ENCODE results near the gene UBE2I. TPM values are rescaled to one million over a fixed set of nuclear protein-coding genes. Genes with fewer than 3 reads are reported as not detected.
"Not testable (repeated sequence)": the region's sequence is repeated elsewhere in the genome, so short reads cannot be mapped to it uniquely, and the experiment has no call there.

The UBE2I gene
- total RNA-seq, 1 donor from 2014 or later, result 64.3 TPM

- DNase-seq (ENCODE audit: low read depth), result no peak
Measured at GRCh38 chr16:1313721-1314369, 4.4 kb downstream of the UBE2I start.

DNA sequence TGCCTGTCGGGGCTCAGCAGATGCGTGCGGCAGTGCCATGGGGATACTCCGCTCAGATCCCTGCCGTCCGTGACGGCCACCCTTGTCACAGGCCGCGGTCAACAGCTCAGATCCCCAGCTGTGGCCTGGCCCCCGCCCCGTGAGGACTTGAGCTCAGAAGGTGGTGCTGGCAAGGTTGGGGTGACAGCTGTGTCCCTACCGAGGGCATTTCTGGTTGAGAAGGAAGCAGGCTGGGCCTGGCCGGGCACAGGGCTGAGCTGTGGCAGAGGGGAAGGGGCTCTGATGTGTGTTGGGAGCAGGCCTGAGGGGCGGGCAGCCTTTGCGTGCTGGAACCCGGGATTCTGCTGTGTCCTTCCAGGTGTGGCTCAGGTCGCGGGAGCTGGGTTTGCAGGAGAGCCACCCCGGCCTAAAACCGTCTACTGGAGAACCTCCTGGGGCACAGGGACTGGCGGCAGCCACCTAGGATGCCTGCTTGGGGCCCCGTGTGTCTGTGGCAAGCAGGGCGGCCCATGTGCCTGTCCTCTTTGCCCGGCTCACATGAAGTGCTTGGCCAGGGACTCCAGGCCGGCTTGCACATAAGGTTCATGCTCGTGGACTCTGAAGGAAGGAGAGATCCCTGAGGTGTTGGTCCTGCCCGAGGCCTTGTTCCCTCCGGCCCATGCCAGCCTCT is 5.1 kb downstream of the UBE2I start:
- no peak for DNase-seq (ENCODE audit: low read depth)

DNA sequence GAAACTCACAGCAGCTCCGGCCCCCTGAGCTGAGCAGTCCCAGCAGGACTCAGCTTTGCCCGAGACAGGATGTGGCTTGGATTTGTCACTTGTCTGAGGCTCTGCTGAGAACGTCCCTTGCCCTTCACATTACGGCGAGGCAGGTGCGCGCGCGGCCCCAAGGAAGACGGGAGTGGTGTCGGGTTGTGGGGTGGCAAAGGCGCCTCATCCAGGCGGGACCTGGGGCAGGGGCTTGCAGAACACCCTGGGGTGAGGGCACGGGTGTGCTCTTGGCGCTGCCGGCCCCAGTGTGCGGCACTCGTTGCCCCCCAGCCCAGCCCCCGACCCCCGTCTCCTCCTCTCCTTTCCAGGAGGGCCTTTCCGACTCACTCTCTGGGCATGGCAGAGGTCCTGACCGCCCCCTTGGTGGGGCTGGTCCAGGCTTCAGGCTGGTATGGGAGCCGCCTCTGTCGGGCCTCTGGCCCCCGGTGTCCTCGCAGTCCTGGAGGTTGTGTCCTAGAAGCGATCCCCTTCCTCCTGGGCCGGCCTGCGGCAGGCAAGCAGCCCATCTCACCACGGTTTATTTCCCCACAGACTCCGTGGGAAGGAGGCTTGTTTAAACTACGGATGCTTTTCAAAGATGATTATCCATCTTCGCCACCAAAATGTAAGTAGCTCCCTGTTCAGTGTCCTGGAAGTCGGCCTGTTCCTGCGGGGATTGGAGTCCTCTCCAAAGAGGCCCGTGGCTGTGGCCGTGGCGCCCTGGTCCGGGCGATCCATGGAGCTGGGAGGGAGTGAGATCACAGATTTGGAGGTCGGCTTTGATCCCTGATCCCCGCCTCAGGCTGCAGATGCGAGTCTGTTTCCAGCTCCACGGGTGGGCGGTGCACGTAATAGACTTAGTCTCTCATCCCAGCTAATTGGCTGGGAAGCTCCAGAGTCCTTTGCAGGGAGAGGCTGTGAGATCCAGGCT is 5.9 kb downstream of the UBE2I start:
- no peak for DNase-seq (ENCODE audit: low read depth)

DNA sequence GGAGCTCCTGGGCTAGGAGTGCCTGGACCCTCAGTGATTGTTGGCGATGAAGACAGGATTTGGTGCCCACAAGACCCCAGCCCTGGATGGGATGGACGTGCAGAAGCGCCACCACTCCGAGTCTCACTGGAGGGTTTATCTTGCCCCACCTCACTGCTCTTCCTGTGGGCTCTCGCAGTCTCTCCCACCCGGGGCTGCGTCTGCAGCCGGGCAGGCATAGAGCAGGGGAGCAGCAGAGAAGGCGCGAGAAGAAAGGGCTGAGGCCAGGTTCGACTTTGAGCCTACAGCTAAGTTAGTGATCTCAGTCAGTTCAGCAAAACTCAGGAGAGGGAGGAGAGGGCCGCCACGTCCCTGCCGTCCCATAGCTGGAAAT is 6.6 kb downstream of the UBE2I start:
- DNase-seq (ENCODE audit: low read depth), result no peak

GRCh38 chr16:1317479-1318267 is 8.2 kb downstream of the UBE2I start:
- no peak for DNase-seq (ENCODE audit: low read depth)

- DNase-seq (ENCODE audit: low read depth), result no peak
Measured at GRCh38 chr16:1318268-1318545, 8.8 kb downstream of the UBE2I start.

DNA sequence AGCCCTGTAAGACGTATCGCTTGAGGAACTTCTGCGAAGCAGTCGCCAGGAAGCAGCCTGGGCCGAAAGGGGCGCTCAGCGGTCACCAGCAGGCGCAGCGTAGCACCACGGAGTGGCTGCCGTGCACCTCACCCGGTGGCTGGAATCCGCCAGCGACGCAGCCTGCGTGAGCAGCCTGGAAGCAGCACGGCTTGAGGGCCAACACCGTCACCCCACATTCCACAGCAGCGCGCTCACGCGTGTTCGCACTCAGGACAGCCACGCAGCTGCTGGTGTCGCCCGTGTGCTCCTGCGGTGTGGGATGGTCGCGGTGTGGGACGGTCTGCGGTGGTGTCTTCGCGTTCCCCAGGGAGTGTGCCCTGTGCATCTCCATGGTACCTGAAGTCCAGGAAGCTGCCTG is 9.6 kb downstream of the UBE2I start:
- DNase-seq (ENCODE audit: low read depth), result no peak

GRCh38 chr16:1320097-1320496 is 10.7 kb downstream of the UBE2I start:
- DNase-seq (ENCODE audit: low read depth), result no peak

GRCh38 chr16:1320658-1321240 is 11.3 kb downstream of the UBE2I start:
- no peak for DNase-seq (ENCODE audit: low read depth)

DNA sequence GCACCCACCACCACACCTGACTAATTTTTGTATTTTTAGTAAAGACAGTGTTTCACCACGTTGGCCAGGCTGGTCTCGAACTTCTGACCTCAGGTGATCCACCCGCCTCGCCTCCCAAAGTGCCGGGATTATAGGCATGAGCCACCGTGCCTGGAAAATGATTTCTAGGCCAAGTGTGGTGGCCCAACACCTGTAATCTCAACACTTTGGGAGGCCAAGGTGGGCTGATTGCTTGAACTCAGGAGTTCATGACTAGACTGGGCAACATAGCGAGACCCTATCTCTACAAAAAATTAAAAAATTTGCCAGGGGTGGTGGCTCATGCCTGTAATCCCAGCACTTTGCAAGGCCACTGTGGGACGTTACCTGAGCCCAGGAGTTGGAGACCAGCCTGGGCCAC is 13.0 kb downstream of the UBE2I start:
- no peak for DNase-seq (ENCODE audit: low read depth)

- DNase-seq (ENCODE audit: low read depth), result no peak
Measured at GRCh38 chr16:1323296-1324239, 14.1 kb downstream of the UBE2I start.

DNA sequence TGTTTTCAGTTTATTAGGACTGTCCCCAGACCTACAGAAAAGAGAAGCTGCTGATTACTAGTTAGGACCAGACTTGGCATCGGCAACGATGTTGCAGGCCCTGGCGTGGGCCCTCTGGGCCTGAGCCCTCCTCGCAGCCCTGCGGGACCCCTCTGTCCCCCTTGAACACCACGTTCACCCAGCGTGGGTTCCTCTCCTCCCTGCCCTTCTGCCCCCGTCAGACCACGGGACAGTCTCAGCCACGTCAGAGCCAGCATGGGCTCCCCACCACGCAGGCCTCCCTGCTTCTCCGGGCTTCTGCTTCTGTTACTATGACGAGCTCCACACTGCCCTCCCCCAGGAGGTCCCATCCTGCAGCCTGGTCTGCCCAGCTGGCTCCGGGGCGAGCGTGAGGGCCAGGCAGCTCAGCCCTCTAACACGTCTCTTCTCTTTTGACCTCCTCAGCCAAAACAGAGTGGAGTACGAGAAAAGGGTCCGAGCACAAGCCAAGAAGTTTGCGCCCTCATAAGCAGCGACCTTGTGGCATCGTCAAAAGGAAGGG is 14.9 kb downstream of the UBE2I start:
- DNase-seq (ENCODE audit: low read depth), result no peak

GRCh38 chr16:1325261-1325660 is 15.8 kb downstream of the UBE2I start:
- DNase-seq (ENCODE audit: low read depth), result no peak

- no peak for DNase-seq (ENCODE audit: low read depth)
Measured at GRCh38 chr16:1325673-1326371, 16.4 kb downstream of the UBE2I start.

- DNase-seq (ENCODE audit: low read depth), result no peak
Measured at GRCh38 chr16:1326391-1326790, 17.0 kb downstream of the UBE2I start.

DNA sequence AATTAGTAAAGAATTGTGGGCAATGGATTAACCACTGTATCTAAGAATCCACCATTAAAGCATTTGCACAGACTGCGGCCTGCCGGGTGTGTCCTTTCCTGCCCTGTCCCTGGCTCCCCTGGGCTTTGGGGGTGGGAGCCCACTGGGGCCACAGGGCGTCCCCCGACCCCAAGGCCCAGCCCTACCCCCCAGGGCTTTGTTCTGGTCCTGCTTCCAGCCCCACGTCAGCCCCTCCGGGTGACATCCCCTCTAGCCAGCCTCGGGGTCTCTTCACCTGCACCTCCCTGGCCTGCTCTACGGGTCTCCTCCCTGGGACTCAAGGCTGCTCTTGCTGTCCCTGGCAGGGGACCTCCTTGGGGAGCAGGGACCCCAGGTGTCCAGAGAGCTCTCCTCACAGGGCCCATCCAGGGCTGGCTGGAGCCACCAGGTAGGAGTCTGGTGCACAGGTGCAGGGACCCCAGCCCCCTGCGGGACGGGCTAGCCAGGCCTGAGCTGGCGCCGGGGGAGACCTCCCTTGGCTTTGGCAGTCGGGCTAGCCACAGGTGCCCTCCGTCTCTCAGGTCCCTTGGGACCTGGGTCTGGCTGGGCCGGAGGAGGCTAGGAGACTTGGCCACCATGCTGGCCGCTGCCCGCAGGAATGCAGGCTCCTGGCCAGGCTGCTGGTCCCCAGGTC is 17.6 kb downstream of the UBE2I start:
- no peak for DNase-seq (ENCODE audit: low read depth)

GRCh38 chr16:1327619-1327947 is 18.1 kb downstream of the UBE2I start:
- DNase-seq (ENCODE audit: low read depth), result no peak

DNA sequence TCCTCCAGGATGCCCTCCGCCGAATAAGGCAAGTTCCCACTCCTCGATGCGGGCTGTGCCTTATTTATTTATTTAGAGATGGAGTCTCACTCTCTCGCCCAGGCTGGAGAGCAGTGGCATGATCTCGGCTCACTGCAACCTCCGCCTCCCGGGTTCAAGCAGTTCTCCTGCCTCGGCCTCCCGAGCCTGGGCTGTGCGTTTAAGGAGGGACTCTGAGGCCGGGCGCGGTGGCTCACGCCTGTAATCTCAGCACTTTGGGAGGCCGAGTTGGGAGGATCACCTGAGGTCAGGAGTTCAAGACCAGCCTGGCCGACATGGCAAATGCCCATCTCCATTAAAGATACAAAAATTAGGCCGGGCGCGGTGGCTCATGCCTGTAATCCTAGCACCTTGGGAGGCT is 18.7 kb downstream of the UBE2I start:
- not testable (repeated sequence) for DNase-seq (ENCODE audit: low read depth)

DNA sequence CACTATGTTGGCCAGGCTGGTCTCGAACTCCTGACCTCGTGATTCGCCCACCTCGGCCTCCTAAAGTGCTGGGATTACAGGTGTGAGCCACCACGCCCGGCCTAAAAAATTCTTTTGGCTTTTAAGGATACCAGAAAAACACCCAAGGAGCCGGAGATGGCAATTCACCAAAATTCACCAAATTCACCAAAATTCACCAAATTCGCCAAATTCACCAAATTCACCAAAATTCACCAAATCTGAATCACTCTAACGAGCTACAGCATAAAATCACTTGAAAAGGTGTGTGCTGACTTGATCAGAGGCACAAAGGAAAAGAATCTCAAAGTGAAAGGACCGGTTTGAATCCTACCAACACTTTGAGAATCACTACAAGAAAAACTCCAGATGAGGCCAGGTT is 19.5 kb downstream of the UBE2I start:
- not testable (repeated sequence) for DNase-seq (ENCODE audit: low read depth)
